ENCODE results near the gene PAX3.

DNA sequence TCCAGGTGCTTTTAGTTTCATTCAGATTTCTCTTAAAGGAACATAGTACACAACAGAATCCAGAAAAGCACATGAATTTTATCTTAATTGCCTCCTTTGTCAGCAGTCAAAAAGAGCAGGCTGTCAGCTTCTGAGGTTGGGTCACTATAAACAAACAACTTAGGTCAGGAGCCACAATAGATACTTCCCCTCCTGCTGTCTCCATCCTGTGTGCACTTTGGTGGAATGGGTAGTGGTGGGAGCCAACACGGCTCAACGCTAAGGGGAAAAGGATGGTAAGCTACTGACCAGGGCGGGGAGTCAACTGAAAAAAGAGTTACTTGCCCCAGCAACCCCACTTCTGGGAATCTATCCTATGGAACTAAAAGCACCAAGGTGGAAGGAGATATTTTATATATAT is 121.9 kb downstream of the PAX3 start:
- TF ChIP-seq, protein P1, sequence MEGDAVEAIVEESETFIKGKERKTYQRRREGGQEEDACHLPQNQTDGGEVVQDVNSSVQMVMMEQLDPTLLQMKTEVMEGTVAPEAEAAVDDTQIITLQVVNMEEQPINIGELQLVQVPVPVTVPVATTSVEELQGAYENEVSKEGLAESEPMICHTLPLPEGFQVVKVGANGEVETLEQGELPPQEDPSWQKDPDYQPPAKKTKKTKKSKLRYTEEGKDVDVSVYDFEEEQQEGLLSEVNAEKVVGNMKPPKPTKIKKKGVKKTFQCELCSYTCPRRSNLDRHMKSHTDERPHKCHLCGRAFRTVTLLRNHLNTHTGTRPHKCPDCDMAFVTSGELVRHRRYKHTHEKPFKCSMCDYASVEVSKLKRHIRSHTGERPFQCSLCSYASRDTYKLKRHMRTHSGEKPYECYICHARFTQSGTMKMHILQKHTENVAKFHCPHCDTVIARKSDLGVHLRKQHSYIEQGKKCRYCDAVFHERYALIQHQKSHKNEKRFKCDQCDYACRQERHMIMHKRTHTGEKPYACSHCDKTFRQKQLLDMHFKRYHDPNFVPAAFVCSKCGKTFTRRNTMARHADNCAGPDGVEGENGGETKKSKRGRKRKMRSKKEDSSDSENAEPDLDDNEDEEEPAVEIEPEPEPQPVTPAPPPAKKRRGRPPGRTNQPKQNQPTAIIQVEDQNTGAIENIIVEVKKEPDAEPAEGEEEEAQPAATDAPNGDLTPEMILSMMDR (IDR thresholded peaks at IDR 0.05; ENCODE audit: low read length): no peak
- TF ChIP-seq EZH2 (optimal IDR thresholded peaks at IDR 0.05; ENCODE audit: low read depth, low read length): no peak

Measured in MM.1S (cell line).